GM12878 (cell line): Measurements from ENCODE around the gene UQCC2. TPM values are rescaled to one million over a fixed set of nuclear protein-coding genes. Genes with fewer than 3 reads are reported as not detected.

Source experiments
- ATAC-seq: fragments of 200-7000 bp; cut with Tn5 transposase; 3 replicates; pipeline ENCODE4 v1.9.1; 2020; ENCODE audit warnings: mild to moderate bottlenecking, moderate library complexity
- BruUV-seq: library from RNA; stranded (reverse); fragments of 400-500 nt; replicated peaks from 2 replicates; lab custom pipeline; 2021; lab: Mats Ljungman, UMichigan
- CTCF ChIA-PET: fragments of 300-600 bp; sonication (Branson Sonifier 250); formaldehyde crosslinking; extraction: SDS; loops from one replicate; lab custom pipeline; 2021; ENCODE audit warnings: inconsistent platforms; lab: Yijun Ruan, JAX
- POLR2A ChIA-PET: fragments of 350-600 bp; formaldehyde crosslinking; extraction: SDS; loops from one replicate; lab custom pipeline; 2021; ENCODE audit warnings: inconsistent platforms; lab: Charles Lee
- RAD21 ChIA-PET: fragments of 300-600 bp; sonication (Branson Sonifier 250); formaldehyde crosslinking; loops from one replicate; lab custom pipeline; 2023; ENCODE audit warnings: antibody characterized with exemption; ENCODE audit not compliant: unreplicated experiment; lab: Charles Lee
- SMC1A ChIA-PET: fragments of 300-600 bp; sonication (Branson Sonifier 250); formaldehyde crosslinking; loops from one replicate; lab custom pipeline; 2023; ENCODE audit not compliant: unreplicated experiment, uncharacterized antibody; lab: Charles Lee
- DNase-seq: peaks from one replicate; pipeline ENCODE4 v3.0.0-alpha.2; 2011; ENCODE audit warnings: low read depth, low spot score
- FAIRE-seq: peaks from 3 replicates; lab custom pipeline; 2011; peaks lifted over from hg19 to GRCh38; lab: Jason Lieb, UNC
- H2AFZ ChIP-seq: 2 replicates; pipeline ENCODE4 v1.6.0; 2011; ENCODE audit warnings: low read depth, low read length, control low read depth; ENCODE audit not compliant: control insufficient read depth
- H3K27ac ChIP-seq: 2 replicates; pipeline ENCODE4 v1.5.1; 2011; ENCODE audit warnings: control low read depth; ENCODE audit not compliant: control insufficient read depth, insufficient read depth
- H3K27me3 ChIP-seq, 2 experiments: replicated peaks in 1 of 2; 2 replicates each; pipeline versions ENCODE4 v1.6.0 to v1.6.1; 2011; ENCODE audit warnings: low read length in 1 of 2; ENCODE audit not compliant: control insufficient read depth in 2 of 2, insufficient read depth in 2 of 2
- H3K36me3 ChIP-seq, 2 experiments: 2 replicates each; pipeline ENCODE4 v1.5.1; 2011; ENCODE audit warnings: low read length in 1 of 2; ENCODE audit not compliant: control insufficient read depth in 2 of 2, insufficient read depth in 2 of 2
- H3K4me1 ChIP-seq: 2 replicates; pipeline ENCODE4 v1.6.1; 2011; ENCODE audit warnings: mild to moderate bottlenecking, low read length, moderate library complexity, mixed read lengths; ENCODE audit not compliant: control insufficient read depth, insufficient read depth
- H3K4me2 ChIP-seq: 2 replicates; pipeline ENCODE4 v1.6.0; 2011; ENCODE audit warnings: control low read depth; ENCODE audit not compliant: control insufficient read depth, insufficient read depth
- H3K4me3 ChIP-seq: fragments of 200-600 bp; sonication (generic); 2 replicates; pipeline ENCODE4 v1.5.1; 2016
- H3K79me2 ChIP-seq: 2 replicates; pipeline ENCODE4 v1.6.0; 2011; ENCODE audit warnings: low read length; ENCODE audit not compliant: control insufficient read depth, insufficient read depth
- H3K9ac ChIP-seq: 2 replicates; pipeline ENCODE4 v1.8.0; 2011; ENCODE audit warnings: low read length, control low read depth, mixed read lengths; ENCODE audit not compliant: control insufficient read depth, insufficient read depth
- H3K9me3 ChIP-seq: replicated peaks from 3 replicates; pipeline ENCODE4 v1.5.1; 2011; ENCODE audit warnings: mild to moderate bottlenecking, low read length; ENCODE audit not compliant: control insufficient read depth, insufficient read depth
- H4K20me1 ChIP-seq: 2 replicates; pipeline ENCODE4 v1.6.0; 2011; ENCODE audit not compliant: control insufficient read depth, insufficient read depth
- ATF2 ChIP-seq: IDR thresholded peaks from 2 replicates; pipeline ENCODE4 v1.6.1; 2012; ENCODE audit warnings: low read length, inconsistent platforms
- BCLAF1 ChIP-seq: fragments of 450-650 bp; IDR thresholded peaks from 2 replicates; pipeline ENCODE4 v1.6.1; 2017; ENCODE audit warnings: antibody characterized with exemption, mild to moderate bottlenecking, moderate library complexity
- CBFB ChIP-seq: IDR thresholded peaks from 2 replicates; pipeline ENCODE4 v1.6.1; 2016; ENCODE audit warnings: antibody characterized with exemption, low read depth
- EGR1 ChIP-seq, 2 experiments: IDR thresholded peaks; 1 replicate in 1 of 2; 2 replicates in 1 of 2; pipeline ENCODE4 v1.6.1; 2011 to 2012; ENCODE audit warnings: low read depth in 2 of 2, low read length in 2 of 2, borderline replicate concordance in 1 of 2, mild to moderate bottlenecking in 1 of 2, moderate library complexity in 1 of 2
- GABPA ChIP-seq: IDR thresholded peaks from 2 replicates; pipeline ENCODE4 v1.6.1; 2014; ENCODE audit warnings: antibody characterized with exemption, low read depth, mild to moderate bottlenecking, inconsistent platforms
- HCFC1 ChIP-seq: fragments of 150-350 bp; IDR thresholded peaks from 2 replicates; pipeline ENCODE4 v1.6.1; 2014; ENCODE audit warnings: low read length
- JUND ChIP-seq: IDR thresholded peaks from 2 replicates; pipeline ENCODE4 v1.6.1; 2012; ENCODE audit warnings: low read depth, mild to moderate bottlenecking, low read length, improper control_type of control experiment, moderate library complexity
- SMARCA5 ChIP-seq: fragments of 450-650 bp; IDR thresholded peaks from 2 replicates; pipeline ENCODE4 v1.6.1; 2017; ENCODE audit warnings: mild to moderate bottlenecking
- USF1 ChIP-seq: IDR thresholded peaks from 2 replicates; pipeline ENCODE4 v1.6.1; 2011; ENCODE audit warnings: borderline replicate concordance, low read depth, mild to moderate bottlenecking, moderate library complexity, mixed read lengths, low read length; ENCODE audit not compliant: insufficient read depth; ENCODE audit errors: extremely low read length
- ZNF217 ChIP-seq: fragments of 450-650 bp; IDR thresholded peaks from 2 replicates; pipeline ENCODE4 v1.6.1; 2017; ENCODE audit warnings: antibody characterized with exemption, mild to moderate bottlenecking
- ZNF274 ChIP-seq: IDR thresholded peaks from one replicate; pipeline ENCODE4 v1.8.0; 2011; ENCODE audit not compliant: insufficient read length, insufficient read depth
- ZZZ3 ChIP-seq: IDR thresholded peaks from 2 replicates; pipeline ENCODE4 v1.6.1; 2011; ENCODE audit warnings: low read depth; ENCODE audit not compliant: control insufficient read depth, insufficient read length
- WGBS: methylation state at CpG from one replicate; pipeline ENCODE4 v1.1.6; 2016; ENCODE audit warnings: low lambda C conversion rate; ENCODE audit not compliant: insufficient replicate concordance, insufficient coverage; ENCODE audit errors: missing lambda C conversion rate; 5-methylcytosine and 5-hydroxymethylcytosine counted together
- in situ Hi-C: fragments of 300-500 bp; cut with MboI; formaldehyde crosslinking; loops from 9 replicates; pipeline ENCODE4 v1.14.3; 2018; ENCODE audit warnings: mixed read lengths
- intact Hi-C: fragments of 100-400 bp; cut with micrococcal nuclease; formaldehyde crosslinking; loops from one replicate; pipeline ENCODE4 v1.14.2; 2022; ENCODE audit not compliant: unreplicated experiment
- polyA plus RNA-seq, 11 experiments: library from polyadenylated mRNA; depleted of rRNA in 4 of 11; unstranded in 6 of 11; stranded (reverse) in 5 of 11; fragments of >200 nt; fragmentation: Nextera tagmentation in 4 of 11; fragmentation: Illumina TruSeq in 1 of 11; extraction: Ambion mirVana in 4 of 11; extraction: Trizol in 1 of 11; gene quantifications; 1 replicate in 1 of 11; 2 replicates in 10 of 11; pipeline versions ENCODE4 v1.2.1 to v1.2.3, GENCODE V29; 2011 to 2016; ENCODE audit warnings: inconsistent platforms in 2 of 11, missing spikeins in 2 of 11, low read depth in 1 of 11
- total RNA-seq, 4 experiments: library from RNA; depleted of rRNA in 3 of 4; stranded (reverse); fragments of >200 nt in 3 of 4; fragmentation: Illumina TruSeq in 1 of 4; extraction: Trizol in 1 of 4; gene quantifications; 2 replicates each; pipeline versions ENCODE4 v1.2.1 to v1.2.3, GENCODE V29; 2013 to 2021
- TF ChIP-seq, protein P1 (sequence below): fragments of 150-350 bp; IDR thresholded peaks from 2 replicates; pipeline ENCODE4 v1.6.1; 2016; ENCODE audit warnings: low read depth, low read length
- TF ChIP-seq, protein P2 (sequence below): fragments of 150-350 bp; IDR thresholded peaks from 2 replicates; pipeline ENCODE4 v1.6.1; 2014; ENCODE audit warnings: mild to moderate bottlenecking, low read depth, low read length

Gene UQCC2
- total and polyA plus RNA-seq, 10 of the 15 experiments (the other 5 are each of a cell fraction or from before 2014, with no cell fraction given), result 40.6 to 478 (median 71.2) TPM

DNA sequence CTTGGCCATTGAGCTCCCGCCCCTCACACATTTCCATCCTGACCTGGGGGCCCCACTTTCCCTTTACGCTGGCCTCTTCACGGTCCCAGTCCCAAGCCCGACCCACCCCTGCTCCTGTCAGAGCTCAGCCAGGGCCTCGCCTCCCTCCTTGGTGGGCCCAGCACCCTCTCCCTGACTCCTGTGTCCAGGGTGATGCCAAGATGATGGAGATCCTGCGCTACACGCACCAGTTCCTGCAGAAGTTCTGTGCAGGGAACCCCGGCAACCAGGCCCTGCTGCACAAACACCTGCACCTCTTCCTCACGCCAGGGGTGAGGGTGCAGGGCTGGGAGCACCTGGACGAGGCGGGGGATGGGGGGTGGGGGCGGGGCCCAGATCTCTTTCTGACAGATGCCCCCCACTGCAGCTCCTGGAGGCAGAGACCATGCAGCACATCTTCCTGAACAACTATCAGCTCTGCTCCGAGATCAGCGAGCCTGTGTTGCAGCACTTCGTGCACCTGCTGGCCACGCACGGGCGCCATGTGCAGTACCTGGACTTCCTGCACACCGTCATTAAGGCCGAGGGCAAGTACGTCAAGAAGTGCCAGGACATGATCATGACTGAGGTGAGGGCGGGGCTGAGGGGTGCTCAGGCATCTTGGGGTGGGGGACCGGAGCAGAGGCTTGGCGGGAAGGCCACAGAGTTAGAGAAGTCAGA, 33.1 kb downstream of the UQCC2 start:
- CTCF ChIA-PET, result no interaction called here
- DNase-seq (no peak), ATAC-seq (no peak), FAIRE-seq (no peak)
- Histone ChIP-seq H4K20me1 (no peaks in the 10 kb centered on the region), H3K79me2 (no peaks in the 10 kb centered on the region), H3K36me3 (peaks cover 18 to 24% of the 10 kb centered on the region in 2 experiments; a peak in 3 of 4 replicates), H3K4me1 (no peaks in the 10 kb centered on the region), H3K27ac (no peak overlapping the region), H3K9me3 (no peaks in the 10 kb centered on the region), H3K9ac (no peak overlapping the region), H3K4me3 (no peak overlapping the region), H3K4me2 (no peak overlapping the region), H2AFZ (no peak overlapping the region), H3K27me3 (no peaks in the 10 kb centered on the region)
- intact Hi-C loops (no loop called here), in situ Hi-C loops (no loop called here)
- WGBS, result 92% methylated on average over 24 of the region's 24 CpGs
- RAD21 ChIA-PET, result no interaction called here
- SMC1A ChIA-PET, result no interaction called here
- POLR2A ChIA-PET, result no interaction called here
- BruUV-seq, result no TSS peak
- TF ChIP-seq ZNF274, result no peak
- no peak for TF ChIP-seq JUND
- no peak for TF ChIP-seq CBFB
- TF ChIP-seq ATF2, result no peak
- TF ChIP-seq BCLAF1, result no peak
- TF ChIP-seq ZZZ3, result no peak
- no peak for TF ChIP-seq GABPA
- TF ChIP-seq, protein P1, sequence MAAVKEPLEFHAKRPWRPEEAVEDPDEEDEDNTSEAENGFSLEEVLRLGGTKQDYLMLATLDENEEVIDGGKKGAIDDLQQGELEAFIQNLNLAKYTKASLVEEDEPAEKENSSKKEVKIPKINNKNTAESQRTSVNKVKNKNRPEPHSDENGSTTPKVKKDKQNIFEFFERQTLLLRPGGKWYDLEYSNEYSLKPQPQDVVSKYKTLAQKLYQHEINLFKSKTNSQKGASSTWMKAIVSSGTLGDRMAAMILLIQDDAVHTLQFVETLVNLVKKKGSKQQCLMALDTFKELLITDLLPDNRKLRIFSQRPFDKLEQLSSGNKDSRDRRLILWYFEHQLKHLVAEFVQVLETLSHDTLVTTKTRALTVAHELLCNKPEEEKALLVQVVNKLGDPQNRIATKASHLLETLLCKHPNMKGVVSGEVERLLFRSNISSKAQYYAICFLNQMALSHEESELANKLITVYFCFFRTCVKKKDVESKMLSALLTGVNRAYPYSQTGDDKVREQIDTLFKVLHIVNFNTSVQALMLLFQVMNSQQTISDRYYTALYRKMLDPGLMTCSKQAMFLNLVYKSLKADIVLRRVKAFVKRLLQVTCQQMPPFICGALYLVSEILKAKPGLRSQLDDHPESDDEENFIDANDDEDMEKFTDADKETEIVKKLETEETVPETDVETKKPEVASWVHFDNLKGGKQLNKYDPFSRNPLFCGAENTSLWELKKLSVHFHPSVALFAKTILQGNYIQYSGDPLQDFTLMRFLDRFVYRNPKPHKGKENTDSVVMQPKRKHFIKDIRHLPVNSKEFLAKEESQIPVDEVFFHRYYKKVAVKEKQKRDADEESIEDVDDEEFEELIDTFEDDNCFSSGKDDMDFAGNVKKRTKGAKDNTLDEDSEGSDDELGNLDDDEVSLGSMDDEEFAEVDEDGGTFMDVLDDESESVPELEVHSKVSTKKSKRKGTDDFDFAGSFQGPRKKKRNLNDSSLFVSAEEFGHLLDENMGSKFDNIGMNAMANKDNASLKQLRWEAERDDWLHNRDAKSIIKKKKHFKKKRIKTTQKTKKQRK, result no peak
- TF ChIP-seq USF1, result no peak
- no peak for TF ChIP-seq SMARCA5
- TF ChIP-seq, protein P2, sequence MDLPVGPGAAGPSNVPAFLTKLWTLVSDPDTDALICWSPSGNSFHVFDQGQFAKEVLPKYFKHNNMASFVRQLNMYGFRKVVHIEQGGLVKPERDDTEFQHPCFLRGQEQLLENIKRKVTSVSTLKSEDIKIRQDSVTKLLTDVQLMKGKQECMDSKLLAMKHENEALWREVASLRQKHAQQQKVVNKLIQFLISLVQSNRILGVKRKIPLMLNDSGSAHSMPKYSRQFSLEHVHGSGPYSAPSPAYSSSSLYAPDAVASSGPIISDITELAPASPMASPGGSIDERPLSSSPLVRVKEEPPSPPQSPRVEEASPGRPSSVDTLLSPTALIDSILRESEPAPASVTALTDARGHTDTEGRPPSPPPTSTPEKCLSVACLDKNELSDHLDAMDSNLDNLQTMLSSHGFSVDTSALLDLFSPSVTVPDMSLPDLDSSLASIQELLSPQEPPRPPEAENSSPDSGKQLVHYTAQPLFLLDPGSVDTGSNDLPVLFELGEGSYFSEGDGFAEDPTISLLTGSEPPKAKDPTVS, result no peak
- TF ChIP-seq HCFC1, result no peak
- no peak for TF ChIP-seq EGR1 (IDR thresholded peaks at IDR 0.05; ENCODE audit: borderline replicate concordance in 1 of 2, low read depth in 2 of 2, low read length in 2 of 2)
- TF ChIP-seq ZNF217, result no peak
